ENCODE data around the gene FAM78B.

Gene FAM78B

GRCh38 chr1:166117776-166118175 is 49.0 kb downstream of the FAM78B start:
- H3K9ac ChIP-seq (ENCODE audit: low read length): no peak overlapping the region
- no peak overlapping the region for H3K4me2 ChIP-seq (ENCODE audit: low read length)
- no peaks in the 10 kb centered on the region for H3K79me2 ChIP-seq (ENCODE audit: insufficient read depth, low read length)
- no peaks in the 10 kb centered on the region for H3K9me3 ChIP-seq (ENCODE audit: low read length)
- H3K4me3 ChIP-seq (ENCODE audit: low read depth, low read length, poor library complexity, severe bottlenecking): no peak overlapping the region
- H3K36me3 ChIP-seq (ENCODE audit: insufficient read depth, low read length): no peaks in the 10 kb centered on the region
- H3K4me1 ChIP-seq (ENCODE audit: insufficient read depth, low read length, severe bottlenecking): no peaks in the 10 kb centered on the region
- H3F3A ChIP-seq (ENCODE audit: insufficient read depth, low read length): no peaks in the 10 kb centered on the region
- no peaks in the 10 kb centered on the region for H3K9me2 ChIP-seq (ENCODE audit: low read depth, low read length)
- H3K27ac ChIP-seq (ENCODE audit: low read depth, low read length, poor library complexity, severe bottlenecking): no peak overlapping the region
- H3K27me3 ChIP-seq (ENCODE audit: insufficient read depth, low read length): no peaks in the 10 kb centered on the region
- H2AFZ ChIP-seq (ENCODE audit: low read length): no peak overlapping the region
- TF ChIP-seq, protein P1, sequence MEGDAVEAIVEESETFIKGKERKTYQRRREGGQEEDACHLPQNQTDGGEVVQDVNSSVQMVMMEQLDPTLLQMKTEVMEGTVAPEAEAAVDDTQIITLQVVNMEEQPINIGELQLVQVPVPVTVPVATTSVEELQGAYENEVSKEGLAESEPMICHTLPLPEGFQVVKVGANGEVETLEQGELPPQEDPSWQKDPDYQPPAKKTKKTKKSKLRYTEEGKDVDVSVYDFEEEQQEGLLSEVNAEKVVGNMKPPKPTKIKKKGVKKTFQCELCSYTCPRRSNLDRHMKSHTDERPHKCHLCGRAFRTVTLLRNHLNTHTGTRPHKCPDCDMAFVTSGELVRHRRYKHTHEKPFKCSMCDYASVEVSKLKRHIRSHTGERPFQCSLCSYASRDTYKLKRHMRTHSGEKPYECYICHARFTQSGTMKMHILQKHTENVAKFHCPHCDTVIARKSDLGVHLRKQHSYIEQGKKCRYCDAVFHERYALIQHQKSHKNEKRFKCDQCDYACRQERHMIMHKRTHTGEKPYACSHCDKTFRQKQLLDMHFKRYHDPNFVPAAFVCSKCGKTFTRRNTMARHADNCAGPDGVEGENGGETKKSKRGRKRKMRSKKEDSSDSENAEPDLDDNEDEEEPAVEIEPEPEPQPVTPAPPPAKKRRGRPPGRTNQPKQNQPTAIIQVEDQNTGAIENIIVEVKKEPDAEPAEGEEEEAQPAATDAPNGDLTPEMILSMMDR (IDR thresholded peaks at IDR 0.05; ENCODE audit: low read length): no peak
- TF ChIP-seq EZH2 (IDR thresholded peaks at IDR 0.05; ENCODE audit: borderline replicate concordance, low read length): no peak
- no peaks in the 10 kb centered on the region for H4K20me1 ChIP-seq (ENCODE audit: insufficient read depth, low read length)

DNA sequence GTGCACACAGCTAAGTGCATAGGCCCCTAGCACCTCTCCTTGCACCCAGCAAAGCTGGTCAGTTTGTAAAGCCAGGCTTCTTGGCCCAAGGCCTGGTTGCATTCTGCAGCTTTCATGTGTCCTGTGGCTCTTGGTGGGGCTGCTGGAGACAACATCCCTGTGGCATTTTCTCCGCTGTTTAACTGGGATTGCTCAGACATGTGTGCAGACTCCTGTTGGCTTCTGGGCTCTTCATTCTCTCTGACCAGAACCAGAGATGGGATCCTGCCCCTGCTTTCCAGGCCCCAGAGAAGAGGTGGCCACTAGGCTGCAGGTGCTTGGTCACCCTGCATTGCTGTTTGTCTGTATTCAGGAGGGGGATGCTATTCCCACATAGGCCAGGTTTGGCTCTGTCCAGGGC is 50.8 kb downstream of the FAM78B start:
- H3K9ac ChIP-seq (ENCODE audit: low read length): no peak overlapping the region
- no peaks in the 10 kb centered on the region for H3F3A ChIP-seq (ENCODE audit: insufficient read depth, low read length)
- no peaks in the 10 kb centered on the region for H3K27me3 ChIP-seq (ENCODE audit: insufficient read depth, low read length)
- no peak overlapping the region for H3K27ac ChIP-seq (ENCODE audit: low read depth, low read length, poor library complexity, severe bottlenecking)
- H4K20me1 ChIP-seq (ENCODE audit: insufficient read depth, low read length): no peaks in the 10 kb centered on the region
- no peak overlapping the region for H3K4me3 ChIP-seq (ENCODE audit: low read depth, low read length, poor library complexity, severe bottlenecking)
- TF ChIP-seq EZH2 (IDR thresholded peaks at IDR 0.05; ENCODE audit: borderline replicate concordance, low read length): no peak
- no peaks in the 10 kb centered on the region for H3K9me2 ChIP-seq (ENCODE audit: low read depth, low read length)
- H3K36me3 ChIP-seq (ENCODE audit: insufficient read depth, low read length): no peaks in the 10 kb centered on the region
- no peaks in the 10 kb centered on the region for H3K79me2 ChIP-seq (ENCODE audit: insufficient read depth, low read length)
- no peaks in the 10 kb centered on the region for H3K4me1 ChIP-seq (ENCODE audit: insufficient read depth, low read length, severe bottlenecking)
- H2AFZ ChIP-seq (ENCODE audit: low read length): no peak overlapping the region
- no peak overlapping the region for H3K4me2 ChIP-seq (ENCODE audit: low read length)
- no peaks in the 10 kb centered on the region for H3K9me3 ChIP-seq (ENCODE audit: low read length)

DNA sequence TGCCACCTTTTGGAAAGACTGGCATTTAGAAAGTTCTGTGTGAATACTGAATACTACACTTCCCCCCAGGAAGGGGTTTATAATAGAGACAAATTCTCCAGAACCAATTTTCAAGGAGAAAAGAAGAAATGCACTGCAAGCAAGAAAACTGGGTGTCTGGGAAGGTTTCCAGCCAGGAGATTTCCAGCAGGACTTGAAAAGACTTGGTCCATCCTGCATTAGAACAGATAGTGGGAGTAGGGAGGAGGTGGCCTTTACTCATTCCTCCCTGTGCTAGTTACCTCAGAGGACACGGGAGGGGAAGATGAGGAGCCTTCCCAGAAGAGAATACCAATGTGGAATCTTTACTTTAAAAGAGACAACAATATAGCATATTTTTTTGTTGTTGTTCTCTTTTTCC is 52.4 kb downstream of the FAM78B start:
- Histone ChIP-seq H3K4me1 (ENCODE audit: insufficient read depth, low read length, severe bottlenecking) (no peaks in the 10 kb centered on the region), H3K79me2 (ENCODE audit: insufficient read depth, low read length) (no peaks in the 10 kb centered on the region), H3K27me3 (ENCODE audit: insufficient read depth, low read length) (no peaks in the 10 kb centered on the region), H3K9me2 (ENCODE audit: low read depth, low read length) (no peaks in the 10 kb centered on the region), H3K4me3 (ENCODE audit: low read depth, low read length, poor library complexity, severe bottlenecking) (no peak overlapping the region), H4K20me1 (ENCODE audit: insufficient read depth, low read length) (no peaks in the 10 kb centered on the region), H3F3A (ENCODE audit: insufficient read depth, low read length) (no peaks in the 10 kb centered on the region), H3K9me3 (ENCODE audit: low read length) (no peaks in the 10 kb centered on the region), H2AFZ (ENCODE audit: low read length) (no peak overlapping the region), H3K36me3 (ENCODE audit: insufficient read depth, low read length) (no peaks in the 10 kb centered on the region), H3K27ac (ENCODE audit: low read depth, low read length, poor library complexity, severe bottlenecking) (no peak overlapping the region), H3K9ac (ENCODE audit: low read length) (no peak overlapping the region), H3K4me2 (ENCODE audit: low read length) (no peak overlapping the region)
- TF ChIP-seq, protein P1 (IDR thresholded peaks at IDR 0.05; ENCODE audit: low read length): no peak
- no peak for TF ChIP-seq EZH2 (IDR thresholded peaks at IDR 0.05; ENCODE audit: borderline replicate concordance, low read length)

GRCh38 chr1:166113630-166114029 is 53.2 kb downstream of the FAM78B start:
- Histone ChIP-seq H3F3A (ENCODE audit: insufficient read depth, low read length) (no peaks in the 10 kb centered on the region), H3K4me1 (ENCODE audit: insufficient read depth, low read length, severe bottlenecking) (no peaks in the 10 kb centered on the region), H3K4me3 (ENCODE audit: low read depth, low read length, poor library complexity, severe bottlenecking) (no peak overlapping the region), H3K9me3 (ENCODE audit: low read length) (no peaks in the 10 kb centered on the region), H3K79me2 (ENCODE audit: insufficient read depth, low read length) (no peaks in the 10 kb centered on the region), H3K27me3 (ENCODE audit: insufficient read depth, low read length) (no peaks in the 10 kb centered on the region), H2AFZ (ENCODE audit: low read length) (no peak overlapping the region), H4K20me1 (ENCODE audit: insufficient read depth, low read length) (no peaks in the 10 kb centered on the region), H3K27ac (ENCODE audit: low read depth, low read length, poor library complexity, severe bottlenecking) (no peak overlapping the region), H3K4me2 (ENCODE audit: low read length) (no peak overlapping the region), H3K9ac (ENCODE audit: low read length) (no peak overlapping the region), H3K36me3 (ENCODE audit: insufficient read depth, low read length) (no peaks in the 10 kb centered on the region), H3K9me2 (ENCODE audit: low read depth, low read length) (no peaks in the 10 kb centered on the region)
- TF ChIP-seq, protein P1 (IDR thresholded peaks at IDR 0.05; ENCODE audit: low read length): no peak
- no peak for TF ChIP-seq EZH2 (IDR thresholded peaks at IDR 0.05; ENCODE audit: borderline replicate concordance, low read length)

All from OCI-LY1 (cell line).